Inflammatory macrophage treated with lipopolysaccharide for 1 hour (primary cell): ENCODE measurements around the gene SLX9.
"Not testable (repeated sequence)": the region's sequence is repeated elsewhere in the genome, so short reads cannot be mapped to it uniquely, and the experiment has no call there.

ENCODE experiments used
- DNase-seq, 2 donors: peaks; one replicate each; pipeline ENCODE4 v3.0.0-alpha.2; 2020 to 2022

SLX9 gene

DNA sequence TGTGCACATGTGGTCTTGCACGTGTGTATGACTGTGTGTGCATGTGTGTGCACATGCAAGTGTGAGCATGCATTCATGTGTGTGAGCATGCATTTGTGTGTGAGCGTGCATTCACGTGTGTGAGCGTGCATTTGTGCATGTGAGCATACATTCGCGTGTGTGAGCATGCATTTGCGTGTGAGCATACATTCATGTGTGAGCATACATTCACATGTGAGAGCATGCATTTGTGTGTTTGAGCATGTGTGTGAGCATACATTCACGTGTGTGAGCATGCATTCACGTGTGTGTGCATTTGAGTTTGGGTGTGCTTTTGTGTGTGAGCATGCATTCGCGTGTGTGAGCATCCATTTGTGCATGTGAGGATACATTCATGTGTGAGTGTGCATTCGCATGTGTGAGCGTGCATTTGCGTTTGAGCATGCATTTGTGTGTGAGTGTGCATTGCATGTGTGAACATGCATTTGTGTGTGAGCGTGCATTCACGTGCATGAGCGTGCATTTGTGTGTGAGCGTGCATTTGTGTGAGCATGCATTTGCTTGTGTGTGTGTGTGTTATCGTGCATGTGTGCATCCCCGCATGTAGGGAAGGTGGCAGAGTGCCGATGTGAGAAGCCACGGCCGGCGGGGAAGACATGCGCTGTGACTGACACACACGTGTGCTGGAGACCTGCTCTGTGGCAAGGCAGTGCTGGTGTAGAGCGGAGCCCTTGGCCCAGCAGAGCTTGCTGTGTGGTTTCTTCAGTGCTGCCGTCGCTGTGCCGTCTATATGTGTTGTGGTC is 37.4 kb upstream of the SLX9 start:
- no peak for DNase-seq

GRCh38 chr21:44903050-44903685 is 36.7 kb upstream of the SLX9 start:
- DNase-seq = peak in 1 of 2 donors; percentile 53

- DNase-seq = no peak
Observed at GRCh38 chr21:44903689-44904088, 36.1 kb upstream of the SLX9 start.

GRCh38 chr21:44904141-44904923 is 35.5 kb upstream of the SLX9 start:
- DNase-seq = no peak

- no peak for DNase-seq
Observed at GRCh38 chr21:44905016-44905727, 34.7 kb upstream of the SLX9 start.

GRCh38 chr21:44905728-44906090 is 34.1 kb upstream of the SLX9 start:
- no peak for DNase-seq

DNA sequence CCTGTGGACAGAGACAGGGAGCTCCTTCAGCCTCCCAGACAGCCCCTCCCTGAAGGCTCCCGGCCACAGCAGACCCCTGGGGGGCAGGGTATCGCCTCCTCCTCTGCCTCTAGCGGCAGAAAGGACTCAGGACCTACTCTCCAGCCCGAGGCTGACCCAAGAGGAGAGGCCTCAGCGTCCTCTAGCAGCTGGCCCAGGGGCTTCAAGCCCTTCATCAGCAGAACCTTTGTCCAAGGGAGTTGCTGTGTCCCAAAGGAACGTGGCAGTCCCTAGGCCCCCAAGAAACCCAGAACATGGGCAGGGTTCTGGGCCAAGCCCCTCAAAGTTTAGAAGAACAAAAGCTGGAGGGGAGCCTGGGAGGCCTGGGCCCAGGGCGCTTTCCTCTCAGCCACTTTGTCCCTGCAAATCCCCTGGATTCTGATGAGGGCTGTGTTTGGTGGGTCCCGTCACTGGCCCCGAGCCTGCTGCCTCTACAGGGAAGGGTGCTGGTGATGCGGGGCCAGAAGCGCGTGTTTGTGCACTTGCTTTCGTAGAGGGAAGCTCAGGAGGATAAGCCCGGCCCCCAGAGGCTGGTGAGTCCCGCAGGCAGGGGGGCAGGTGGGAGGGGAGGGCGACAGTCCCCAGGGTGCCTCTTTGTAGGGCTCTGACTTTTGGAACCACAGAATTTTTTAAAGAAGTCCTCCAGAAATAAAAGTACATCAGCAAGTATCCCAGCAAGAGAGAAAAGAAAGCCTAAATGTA is 32.4 kb upstream of the SLX9 start:
- DNase-seq = no peak

DNA sequence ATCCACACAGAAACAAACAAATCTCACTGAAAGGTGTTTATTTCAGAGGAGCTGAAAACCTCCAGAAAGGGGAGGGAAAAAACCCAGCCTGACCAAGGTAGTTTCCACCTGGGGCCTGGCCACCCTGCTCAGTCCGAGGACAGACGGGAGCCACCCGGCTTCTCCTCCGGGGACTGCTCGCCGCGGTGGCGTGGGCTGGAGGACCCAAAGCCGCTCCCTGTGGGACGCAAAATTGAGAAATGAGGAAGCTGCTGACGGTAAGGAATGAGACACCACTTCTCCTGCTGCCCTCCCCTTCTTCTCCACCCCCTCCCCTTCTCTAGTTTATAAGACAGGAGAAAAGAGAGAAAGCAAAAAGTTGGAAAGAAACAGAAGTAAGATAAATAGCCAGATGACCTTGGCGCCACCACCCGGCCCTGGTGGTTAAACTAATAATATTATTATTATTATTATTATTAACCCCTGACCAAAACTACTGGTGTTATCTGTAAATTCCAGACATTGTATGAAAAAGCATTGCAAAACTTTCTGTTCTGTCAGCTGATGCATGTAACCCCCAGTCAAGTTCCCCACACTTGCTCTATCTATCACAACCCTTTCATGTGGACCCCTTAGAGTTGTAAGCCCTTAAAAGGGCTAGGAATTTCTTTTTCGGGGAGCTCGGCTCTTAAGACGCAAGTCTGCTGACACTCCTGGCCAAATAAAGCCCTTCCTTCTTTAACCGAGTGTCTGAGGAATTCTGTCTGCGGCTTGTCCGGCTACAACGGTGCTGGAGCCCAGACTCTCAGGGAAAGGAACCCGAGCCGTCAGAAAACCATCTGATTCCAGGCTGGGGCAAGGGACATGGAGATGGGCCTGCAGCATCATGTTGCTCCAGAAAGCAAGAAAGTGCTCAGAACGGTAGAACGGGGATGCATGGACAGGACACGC is 31.6 kb upstream of the SLX9 start:
- peak; percentile 93 to 96 for DNase-seq

GRCh38 chr21:44908908-44909307 is 30.9 kb upstream of the SLX9 start:
- DNase-seq = no peak

- no peak for DNase-seq
Observed at GRCh38 chr21:44909719-44910118, 30.1 kb upstream of the SLX9 start.

- no peak for DNase-seq
Observed at GRCh38 chr21:44910229-44911067, 29.4 kb upstream of the SLX9 start.

GRCh38 chr21:44911068-44911383 is 28.8 kb upstream of the SLX9 start:
- DNase-seq = no peak

DNA sequence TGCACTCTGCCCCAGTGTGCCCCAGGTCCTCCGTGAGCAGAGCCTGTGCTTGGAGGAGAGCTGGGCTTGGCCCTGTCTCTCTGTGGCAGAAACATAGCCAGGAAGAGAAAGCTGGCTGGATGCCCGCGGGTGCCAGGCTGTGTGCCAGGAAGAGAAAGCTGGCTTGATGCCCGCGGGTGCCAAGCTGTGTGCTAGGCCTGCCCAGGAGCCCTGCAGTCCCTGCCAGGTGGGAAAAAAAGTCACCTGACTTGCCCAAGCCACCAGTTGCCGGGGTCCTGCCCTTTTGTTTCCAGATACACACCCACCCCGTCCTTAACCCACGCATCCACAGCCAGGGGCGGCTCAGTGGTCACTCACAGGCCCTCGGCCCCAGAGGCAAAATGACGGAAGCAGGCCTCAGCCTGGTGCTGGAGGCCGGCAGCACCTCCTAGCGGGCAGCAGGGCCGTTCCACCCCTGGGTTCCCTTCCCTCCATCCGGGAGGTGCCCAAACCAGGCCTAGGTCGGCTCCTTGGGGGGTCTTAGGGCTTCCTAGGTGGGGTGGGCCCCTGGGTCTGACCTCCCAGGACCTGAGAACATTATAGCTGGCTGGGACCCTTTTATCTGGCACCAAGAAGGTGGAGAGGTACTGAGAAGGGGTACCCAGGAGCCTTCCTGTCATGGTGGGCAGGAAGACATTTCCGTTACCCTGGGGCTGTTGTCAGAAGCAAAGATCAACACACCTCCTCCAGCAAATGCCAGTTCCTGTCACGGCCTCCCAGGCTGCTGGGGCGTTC is 28.3 kb upstream of the SLX9 start:
- peak; percentile 61 to 68 for DNase-seq

- DNase-seq = no peak
Observed at GRCh38 chr21:44912158-44912473, 27.7 kb upstream of the SLX9 start.

- not testable (repeated sequence) for DNase-seq
Observed at GRCh38 chr21:44912506-44913412, 27.1 kb upstream of the SLX9 start.

DNA sequence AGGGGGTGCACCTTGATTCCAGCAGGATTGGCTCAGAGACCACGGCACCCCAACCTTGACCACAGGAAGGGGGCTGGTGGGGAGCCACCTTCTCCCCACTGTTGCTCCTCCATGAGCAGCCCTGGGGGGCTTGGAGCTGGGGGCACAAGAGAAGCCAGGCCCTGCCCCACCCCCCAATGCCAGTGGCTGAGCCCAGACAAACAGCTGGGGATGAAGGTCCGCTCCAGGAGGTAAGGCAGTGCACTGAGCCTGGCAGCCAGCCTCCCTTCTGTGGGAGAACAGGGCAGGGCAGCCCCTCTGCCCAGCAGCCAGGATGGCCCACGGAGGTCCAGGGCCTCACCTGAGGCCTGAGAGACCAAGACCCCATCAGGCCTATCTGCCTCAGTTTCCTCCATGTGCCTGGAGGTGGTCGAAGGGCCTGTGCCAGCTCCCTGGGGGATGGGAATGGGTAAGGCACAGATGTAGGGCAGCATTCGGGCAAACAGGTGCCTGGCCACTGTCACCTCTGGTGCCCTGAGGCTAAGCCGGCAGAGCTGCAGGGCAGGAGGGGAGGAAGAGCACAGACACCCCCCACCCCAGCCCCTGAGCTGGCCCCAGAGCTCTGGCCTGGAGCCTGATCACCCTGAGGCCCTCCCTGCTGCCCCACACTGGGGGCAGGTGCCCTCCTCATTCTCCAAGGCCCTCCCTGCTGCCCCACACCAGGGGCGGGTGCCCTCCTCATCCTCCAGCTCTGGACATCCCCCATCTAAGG is 26.2 kb upstream of the SLX9 start:
- no peak for DNase-seq

DNA sequence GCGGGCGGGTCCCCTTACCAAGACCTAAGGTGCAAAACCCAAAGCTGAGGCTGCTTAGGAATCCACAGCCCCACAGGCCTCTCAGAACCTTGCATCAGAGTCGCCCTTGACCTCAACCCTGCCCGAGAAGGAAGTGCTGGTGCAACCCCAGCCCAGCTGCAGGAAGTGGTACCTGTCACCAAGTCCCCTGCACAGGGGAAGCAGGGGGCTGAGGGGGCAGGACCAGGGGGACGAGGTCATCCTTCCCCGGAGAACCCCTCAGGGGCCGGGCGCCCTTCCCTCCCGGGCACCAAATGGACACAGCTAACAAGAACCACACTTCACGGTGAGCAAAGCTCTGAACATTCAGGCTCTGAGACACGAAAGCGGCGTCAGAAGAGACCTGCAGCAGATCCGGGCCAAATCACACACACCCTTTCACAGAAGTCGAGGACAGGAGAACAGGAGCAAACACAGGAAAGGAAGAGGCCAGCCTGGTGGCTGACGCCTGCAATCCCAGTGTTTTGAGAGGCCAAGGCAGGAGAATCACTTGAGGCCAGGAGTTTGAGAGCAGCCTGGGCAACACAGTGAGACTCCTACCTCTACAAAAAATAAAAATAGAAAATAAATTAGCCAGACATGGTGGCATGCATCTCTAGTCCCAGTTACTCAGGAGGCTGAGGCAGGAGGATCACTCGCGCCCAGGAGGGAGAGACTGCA is 25.5 kb upstream of the SLX9 start:
- DNase-seq = peak; percentile 66 to 71
